GM13977 (cell line): ENCODE results near the gene NIBAN1.

ENCODE experiments used
- DNase-seq: peaks from one replicate; pipeline ENCODE4 v3.0.0; 2012; ENCODE audit warnings: low spot score
- in situ Hi-C: fragments of 300-500 bp; cut with MboI; formaldehyde crosslinking; loops from one replicate; pipeline ENCODE4 v1.12.0; 2022; ENCODE audit warnings: low sequenced_read_pairs, low pct_unique_long_range_greater_than_20kb, mixed read lengths, inconsistent platforms; ENCODE audit not compliant: unreplicated experiment
- TF ChIP-seq, protein P1 (sequence below): IDR thresholded peaks from 2 replicates; pipeline ENCODE4 v1.5.1; 2012; ENCODE audit warnings: mild to moderate bottlenecking, control low read depth; ENCODE audit not compliant: insufficient read depth; ENCODE audit errors: extremely low read depth, missing control alignments

The NIBAN1 gene

DNA sequence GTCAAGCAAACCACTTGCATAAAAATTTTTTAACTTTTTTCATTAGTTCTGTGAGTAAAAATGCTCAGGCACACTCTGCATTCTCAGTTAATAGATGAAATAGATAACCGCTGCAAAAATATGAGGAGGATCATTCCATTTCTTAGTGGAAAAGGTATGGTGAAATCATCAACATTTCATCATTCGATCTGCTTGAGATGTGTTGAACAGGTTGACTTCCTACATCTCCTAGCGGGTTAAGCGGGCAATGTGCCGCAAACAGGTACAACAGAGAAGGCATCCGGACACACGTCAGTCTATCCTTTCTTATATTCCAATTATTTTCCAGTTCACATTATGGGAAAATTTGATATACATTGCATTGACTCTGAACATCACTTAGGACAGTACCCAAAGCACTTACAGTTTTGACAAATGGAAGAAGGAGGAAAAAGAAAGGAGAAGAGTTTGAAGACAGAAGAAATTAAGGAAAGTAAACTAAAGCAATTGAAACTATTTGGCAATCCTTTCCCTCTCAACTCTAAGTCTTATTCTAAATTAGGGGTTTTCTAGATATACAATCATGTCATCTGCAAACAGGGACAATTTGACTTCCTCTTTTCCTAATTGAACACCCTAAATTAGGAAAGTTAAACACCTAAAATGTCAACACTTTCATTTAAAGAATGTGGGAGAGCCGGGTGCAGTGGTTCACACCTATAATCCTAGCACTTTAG, 33.5 kb downstream of the NIBAN1 start:
- in situ Hi-C loops, result no loop called here
- no peak for DNase-seq
- TF ChIP-seq, protein P1, sequence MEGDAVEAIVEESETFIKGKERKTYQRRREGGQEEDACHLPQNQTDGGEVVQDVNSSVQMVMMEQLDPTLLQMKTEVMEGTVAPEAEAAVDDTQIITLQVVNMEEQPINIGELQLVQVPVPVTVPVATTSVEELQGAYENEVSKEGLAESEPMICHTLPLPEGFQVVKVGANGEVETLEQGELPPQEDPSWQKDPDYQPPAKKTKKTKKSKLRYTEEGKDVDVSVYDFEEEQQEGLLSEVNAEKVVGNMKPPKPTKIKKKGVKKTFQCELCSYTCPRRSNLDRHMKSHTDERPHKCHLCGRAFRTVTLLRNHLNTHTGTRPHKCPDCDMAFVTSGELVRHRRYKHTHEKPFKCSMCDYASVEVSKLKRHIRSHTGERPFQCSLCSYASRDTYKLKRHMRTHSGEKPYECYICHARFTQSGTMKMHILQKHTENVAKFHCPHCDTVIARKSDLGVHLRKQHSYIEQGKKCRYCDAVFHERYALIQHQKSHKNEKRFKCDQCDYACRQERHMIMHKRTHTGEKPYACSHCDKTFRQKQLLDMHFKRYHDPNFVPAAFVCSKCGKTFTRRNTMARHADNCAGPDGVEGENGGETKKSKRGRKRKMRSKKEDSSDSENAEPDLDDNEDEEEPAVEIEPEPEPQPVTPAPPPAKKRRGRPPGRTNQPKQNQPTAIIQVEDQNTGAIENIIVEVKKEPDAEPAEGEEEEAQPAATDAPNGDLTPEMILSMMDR, result no peak

DNA sequence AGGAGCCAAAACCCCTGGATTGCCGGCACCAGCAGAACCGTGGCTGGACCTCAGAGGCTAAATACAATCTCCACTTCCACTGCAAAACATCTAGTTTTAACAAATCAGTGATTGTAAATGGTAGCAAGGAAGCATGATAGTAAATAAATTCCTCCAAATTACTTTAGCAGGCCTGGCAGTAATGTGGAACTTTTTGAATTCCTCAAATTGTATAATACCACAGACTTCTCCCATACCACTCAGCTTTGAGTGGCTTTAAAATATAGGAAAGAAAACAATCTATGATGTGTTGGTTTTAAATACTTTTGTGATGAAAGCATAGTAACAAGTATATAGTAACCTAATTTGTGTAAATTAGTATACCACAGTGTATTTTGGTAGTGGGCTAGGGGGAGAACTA, 34.1 kb downstream of the NIBAN1 start:
- DNase-seq, result no peak
- TF ChIP-seq, protein P1, result no peak
- in situ Hi-C loops, result no loop called here

- in situ Hi-C loops, result no loop called here
- TF ChIP-seq, protein P1, result no peak
- no peak for DNase-seq
Observed at GRCh38 chr1:184937729-184938128, 36.6 kb downstream of the NIBAN1 start.

- in situ Hi-C loops, result no loop called here
- DNase-seq, result no peak
- TF ChIP-seq, protein P1, result no peak
Observed at GRCh38 chr1:184935920-184936798, 38.1 kb downstream of the NIBAN1 start.

GRCh38 chr1:184933944-184934343, 40.4 kb downstream of the NIBAN1 start:
- in situ Hi-C loops, result no loop called here
- TF ChIP-seq, protein P1, result no peak
- no peak for DNase-seq

DNA sequence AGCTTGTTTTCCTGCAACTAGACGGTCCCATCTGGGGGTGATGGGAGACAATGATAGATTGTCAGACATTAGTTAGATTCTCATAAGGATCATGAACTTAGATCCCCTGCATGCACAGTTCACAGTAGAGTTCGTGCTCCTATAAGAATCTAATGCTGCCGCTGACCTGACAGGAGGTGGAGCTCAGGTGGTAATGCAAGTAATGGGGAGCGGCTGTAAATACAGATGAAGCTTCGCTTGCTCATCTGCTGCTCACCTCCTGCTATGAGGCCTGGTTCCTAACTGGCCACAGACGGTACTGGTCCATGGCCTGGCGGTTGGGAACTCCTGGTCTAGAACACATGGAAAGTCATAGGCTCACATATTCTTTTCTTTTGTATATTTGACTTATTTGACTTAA, 42.0 kb downstream of the NIBAN1 start:
- DNase-seq, result no peak
- TF ChIP-seq, protein P1, result no peak
- in situ Hi-C loops, result no loop called here
